ENCODE measurements around the gene SND1.

The SND1 gene

GRCh38 chr7:128017862-128018845 is 366.2 kb downstream of the SND1 start:
- no peaks in the 10 kb centered on the region for H3K36me3 ChIP-seq (ENCODE audit: control insufficient read depth, insufficient read depth, low read length)
- no peak overlapping the region for H3K4me3 ChIP-seq (ENCODE audit: low read length)
- no peak overlapping the region for H3K9ac ChIP-seq (ENCODE audit: low read length)
- no peaks in the 10 kb centered on the region for H3K9me3 ChIP-seq (ENCODE audit: control insufficient read depth, low read length)
- no peaks in the 10 kb centered on the region for H3K27me3 ChIP-seq (ENCODE audit: control insufficient read depth, insufficient read depth, low read length)
- H3K4me1 ChIP-seq (ENCODE audit: control insufficient read depth, insufficient read depth, low read length), result peaks cover 16% of the 10 kb centered on the region

GRCh38 chr7:128019288-128019687 is 367.3 kb downstream of the SND1 start:
- Histone ChIP-seq H3K4me1 (ENCODE audit: control insufficient read depth, insufficient read depth, low read length) (peaks cover 16% of the 10 kb centered on the region), H3K27me3 (ENCODE audit: control insufficient read depth, insufficient read depth, low read length) (no peaks in the 10 kb centered on the region), H3K36me3 (ENCODE audit: control insufficient read depth, insufficient read depth, low read length) (no peaks in the 10 kb centered on the region), H3K9me3 (ENCODE audit: control insufficient read depth, low read length) (no peaks in the 10 kb centered on the region), H3K4me3 (ENCODE audit: low read length) (no peak overlapping the region), H3K9ac (ENCODE audit: low read length) (no peak overlapping the region)

DNA sequence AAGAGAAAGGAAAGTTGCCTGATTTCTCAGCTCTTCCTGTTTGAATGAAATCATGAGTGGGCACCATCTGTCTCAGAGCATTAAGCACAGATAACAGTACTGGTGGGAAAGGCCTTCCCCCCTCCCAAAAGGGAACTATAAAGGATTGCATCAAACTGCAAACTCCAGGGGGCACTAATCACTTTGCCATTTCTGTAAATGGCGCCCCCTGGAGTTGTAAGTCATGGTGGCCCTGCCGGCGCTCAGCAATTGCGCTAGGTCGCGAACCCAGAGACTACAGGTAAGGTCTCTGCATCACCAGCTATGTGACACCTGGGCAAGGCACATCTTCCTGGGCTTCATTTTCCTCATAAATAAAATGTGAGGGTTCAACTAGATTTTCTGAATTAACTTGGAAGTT is 368.2 kb downstream of the SND1 start:
- Histone ChIP-seq H3K9me3 (ENCODE audit: control insufficient read depth, low read length) (no peaks in the 10 kb centered on the region), H3K36me3 (ENCODE audit: control insufficient read depth, insufficient read depth, low read length) (no peaks in the 10 kb centered on the region), H3K27me3 (ENCODE audit: control insufficient read depth, insufficient read depth, low read length) (no peaks in the 10 kb centered on the region), H3K4me1 (ENCODE audit: control insufficient read depth, insufficient read depth, low read length) (peaks cover 16% of the 10 kb centered on the region), H3K4me3 (ENCODE audit: low read length) (no peak overlapping the region), H3K9ac (ENCODE audit: low read length) (no peak overlapping the region)

DNA sequence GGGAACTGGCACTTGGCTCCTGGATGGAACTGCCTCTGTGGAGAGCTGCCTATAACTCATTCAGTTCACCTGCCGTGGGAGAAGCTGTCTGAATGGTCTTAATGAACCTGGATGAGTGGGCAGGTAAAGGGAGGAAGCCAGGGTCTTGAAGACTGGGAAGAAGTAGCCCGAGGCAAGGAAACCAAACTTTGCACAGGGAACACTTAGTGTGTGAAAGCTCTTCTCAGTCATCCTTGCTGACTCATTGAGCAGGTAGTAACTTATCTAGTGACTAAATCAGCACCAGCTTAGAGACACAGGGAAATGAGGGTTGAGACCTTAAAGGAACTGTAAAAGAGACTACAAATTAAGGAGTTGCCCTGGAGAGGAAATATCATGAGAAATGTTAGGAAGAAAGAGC is 369.4 kb downstream of the SND1 start:
- peaks cover 16% of the 10 kb centered on the region for H3K4me1 ChIP-seq (ENCODE audit: control insufficient read depth, insufficient read depth, low read length)
- H3K9ac ChIP-seq (ENCODE audit: low read length), result no peak overlapping the region
- no peaks in the 10 kb centered on the region for H3K27me3 ChIP-seq (ENCODE audit: control insufficient read depth, insufficient read depth, low read length)
- H3K4me3 ChIP-seq (ENCODE audit: low read length), result no peak overlapping the region
- no peaks in the 10 kb centered on the region for H3K36me3 ChIP-seq (ENCODE audit: control insufficient read depth, insufficient read depth, low read length)
- H3K9me3 ChIP-seq (ENCODE audit: control insufficient read depth, low read length), result no peaks in the 10 kb centered on the region

DNA sequence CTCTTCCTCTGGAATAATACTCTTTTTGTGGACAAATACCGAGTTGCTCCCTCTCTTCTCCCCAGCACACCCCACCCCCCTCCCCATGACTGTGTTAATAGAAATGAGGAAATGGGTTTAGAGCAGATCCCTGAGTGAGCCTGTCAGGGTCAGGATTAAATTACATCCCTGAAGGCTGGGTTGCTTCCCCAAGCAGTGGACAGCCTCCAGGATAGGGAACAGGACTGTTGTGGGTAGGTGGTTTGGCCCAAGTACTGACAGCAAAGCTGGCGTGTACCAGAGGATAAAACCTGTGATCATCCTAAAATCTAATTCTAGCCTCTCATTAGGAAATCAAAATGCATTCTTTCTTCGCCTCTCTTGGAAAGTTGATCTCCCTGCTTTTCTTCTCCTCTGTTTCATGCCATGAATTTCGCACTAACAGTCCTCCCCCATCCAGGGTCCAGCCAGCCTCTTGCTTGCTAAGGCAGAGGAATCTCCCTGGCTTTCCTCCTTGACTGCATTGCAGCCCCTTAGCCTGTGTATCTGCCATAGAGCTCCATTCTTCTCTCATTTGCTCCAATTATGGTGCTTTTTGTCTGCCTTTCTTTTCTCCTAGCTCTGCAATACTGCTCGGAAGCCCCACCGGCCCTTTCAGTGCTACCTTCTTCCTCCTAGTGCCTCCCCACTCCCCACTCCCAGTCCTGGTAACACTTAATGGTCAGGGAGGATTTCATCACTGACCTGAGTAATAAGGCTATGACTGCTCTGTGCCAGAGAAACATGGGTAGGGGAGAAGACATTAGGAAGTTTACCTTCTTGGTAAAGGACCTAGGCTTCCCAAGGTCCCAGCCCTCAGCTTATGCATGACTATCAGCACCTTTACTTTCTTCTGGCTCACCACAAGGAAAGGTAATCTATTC is 370.9 kb downstream of the SND1 start:
- Histone ChIP-seq H3K4me3 (ENCODE audit: low read length) (no peak overlapping the region), H3K9ac (ENCODE audit: low read length) (no peak overlapping the region), H3K4me1 (ENCODE audit: control insufficient read depth, insufficient read depth, low read length) (peaks cover 8% of the 10 kb centered on the region)

DNA sequence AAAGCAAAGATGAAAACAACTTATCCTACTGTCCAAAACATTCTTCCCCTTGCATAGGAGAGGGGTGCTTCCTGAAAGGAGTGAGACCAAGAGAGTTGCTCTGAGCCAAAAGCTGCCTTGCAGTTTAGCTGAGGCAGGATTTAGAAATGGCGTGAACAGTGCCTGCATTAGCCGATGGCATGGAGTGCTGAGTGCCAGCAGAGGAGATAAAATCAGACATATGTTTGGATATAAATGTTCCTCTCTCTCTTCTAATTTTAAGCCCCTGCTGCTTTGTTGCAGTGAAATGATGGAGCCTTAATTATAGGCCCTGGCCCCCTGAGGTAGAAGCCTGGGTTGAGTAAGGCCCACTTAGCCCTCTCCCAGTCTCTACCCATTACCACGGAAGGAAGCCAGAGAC is 372.2 kb downstream of the SND1 start:
- H3K4me1 ChIP-seq (ENCODE audit: control insufficient read depth, insufficient read depth, low read length), result no peaks in the 10 kb centered on the region
- H3K27me3 ChIP-seq (ENCODE audit: control insufficient read depth, insufficient read depth, low read length), result no peaks in the 10 kb centered on the region
- H3K36me3 ChIP-seq (ENCODE audit: control insufficient read depth, insufficient read depth, low read length), result no peaks in the 10 kb centered on the region
- no peak overlapping the region for H3K4me3 ChIP-seq (ENCODE audit: low read length)
- no peaks in the 10 kb centered on the region for H3K9me3 ChIP-seq (ENCODE audit: control insufficient read depth, low read length)
- H3K9ac ChIP-seq (ENCODE audit: low read length), result no peak overlapping the region

More for the DNA sequence above, 370.9 kb downstream of the SND1 start:
- no peaks in the 10 kb centered on the region for H3K36me3 ChIP-seq (ENCODE audit: control insufficient read depth, insufficient read depth, low read length)
- H3K9me3 ChIP-seq (ENCODE audit: control insufficient read depth, low read length), result no peaks in the 10 kb centered on the region
- no peaks in the 10 kb centered on the region for H3K27me3 ChIP-seq (ENCODE audit: control insufficient read depth, insufficient read depth, low read length)

DNA sequence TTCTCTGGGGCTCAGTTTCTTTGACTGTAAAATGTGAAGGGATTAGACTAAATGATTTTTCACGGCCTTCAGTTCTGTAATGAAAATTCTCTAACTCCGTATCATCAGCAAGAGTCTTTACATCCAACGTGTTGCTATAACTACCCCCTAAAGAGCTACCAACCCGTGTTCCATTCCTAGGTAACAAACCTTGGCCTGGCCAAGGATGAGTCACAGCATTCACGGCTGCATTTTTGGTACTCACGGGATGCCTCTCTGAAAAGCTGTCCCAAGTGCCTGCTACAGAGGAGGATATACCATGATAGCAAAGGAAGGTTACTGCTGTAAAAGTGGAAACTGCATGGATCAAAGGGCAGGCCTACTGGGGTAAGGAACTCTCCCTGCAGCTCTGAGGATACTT is 373.4 kb downstream of the SND1 start:
- H3K9me3 ChIP-seq (ENCODE audit: control insufficient read depth, low read length), result no peaks in the 10 kb centered on the region
- no peaks in the 10 kb centered on the region for H3K36me3 ChIP-seq (ENCODE audit: control insufficient read depth, insufficient read depth, low read length)
- H3K4me3 ChIP-seq (ENCODE audit: low read length), result no peak overlapping the region
- H3K4me1 ChIP-seq (ENCODE audit: control insufficient read depth, insufficient read depth, low read length), result no peaks in the 10 kb centered on the region
- peaks cover 3% of the 10 kb centered on the region for H3K27me3 ChIP-seq (ENCODE audit: control insufficient read depth, insufficient read depth, low read length)
- no peak overlapping the region for H3K9ac ChIP-seq (ENCODE audit: low read length)

DNA sequence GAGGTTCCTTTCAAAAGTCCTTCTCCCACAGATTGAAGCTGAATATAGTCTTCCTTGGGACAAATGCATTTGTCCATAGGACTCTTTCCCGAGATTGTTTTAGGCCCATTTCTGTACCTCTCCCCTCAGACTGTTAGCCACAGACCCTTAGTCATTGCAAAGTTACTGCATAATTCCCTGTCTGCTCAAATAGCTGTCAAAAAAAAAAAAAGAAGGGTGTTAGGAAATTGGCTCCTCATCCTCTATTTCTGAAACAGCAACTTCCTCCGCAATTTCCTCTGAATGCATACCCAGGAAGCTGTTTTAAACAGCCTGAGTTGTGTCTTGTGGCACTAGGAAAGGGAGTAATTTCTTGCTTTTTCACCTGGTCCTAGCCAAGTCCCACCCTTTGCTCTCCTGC is 373.8 kb downstream of the SND1 start:
- Histone ChIP-seq H3K9ac (ENCODE audit: low read length) (no peak overlapping the region), H3K4me1 (ENCODE audit: control insufficient read depth, insufficient read depth, low read length) (no peaks in the 10 kb centered on the region), H3K36me3 (ENCODE audit: control insufficient read depth, insufficient read depth, low read length) (no peaks in the 10 kb centered on the region)

GRCh38 chr7:128026551-128026950 is 374.6 kb downstream of the SND1 start:
- H3K4me3 ChIP-seq (ENCODE audit: low read length), result no peak overlapping the region
- H3K36me3 ChIP-seq (ENCODE audit: control insufficient read depth, insufficient read depth, low read length), result no peaks in the 10 kb centered on the region
- H3K4me1 ChIP-seq (ENCODE audit: control insufficient read depth, insufficient read depth, low read length), result no peaks in the 10 kb centered on the region
- H3K9me3 ChIP-seq (ENCODE audit: control insufficient read depth, low read length), result no peaks in the 10 kb centered on the region
- no peak overlapping the region for H3K9ac ChIP-seq (ENCODE audit: low read length)
- peaks cover 3% of the 10 kb centered on the region for H3K27me3 ChIP-seq (ENCODE audit: control insufficient read depth, insufficient read depth, low read length)

More for the DNA sequence above, 373.8 kb downstream of the SND1 start:
- Histone ChIP-seq H3K9me3 (ENCODE audit: control insufficient read depth, low read length) (no peaks in the 10 kb centered on the region), H3K4me3 (ENCODE audit: low read length) (no peak overlapping the region), H3K27me3 (ENCODE audit: control insufficient read depth, insufficient read depth, low read length) (peaks cover 3% of the 10 kb centered on the region)

GRCh38 chr7:128027485-128027980 is 375.5 kb downstream of the SND1 start:
- no peak overlapping the region for H3K9ac ChIP-seq (ENCODE audit: low read length)

GRCh38 chr7:128029405-128029995 is 377.5 kb downstream of the SND1 start:
- H3K4me1 ChIP-seq (ENCODE audit: control insufficient read depth, insufficient read depth, low read length), result peaks cover 8% of the 10 kb centered on the region
- H3K9ac ChIP-seq (ENCODE audit: low read length), result no peak overlapping the region
- H3K4me3 ChIP-seq (ENCODE audit: low read length), result no peak overlapping the region

More at GRCh38 chr7:128027485-128027980, 375.5 kb downstream of the SND1 start:
- Histone ChIP-seq H3K36me3 (ENCODE audit: control insufficient read depth, insufficient read depth, low read length) (no peaks in the 10 kb centered on the region), H3K9me3 (ENCODE audit: control insufficient read depth, low read length) (no peaks in the 10 kb centered on the region), H3K4me3 (ENCODE audit: low read length) (no peak overlapping the region), H3K4me1 (ENCODE audit: control insufficient read depth, insufficient read depth, low read length) (no peaks in the 10 kb centered on the region), H3K27me3 (ENCODE audit: control insufficient read depth, insufficient read depth, low read length) (peaks cover 3% of the 10 kb centered on the region)

More at GRCh38 chr7:128029405-128029995, 377.5 kb downstream of the SND1 start:
- H3K9me3 ChIP-seq (ENCODE audit: control insufficient read depth, low read length), result no peaks in the 10 kb centered on the region
- H3K36me3 ChIP-seq (ENCODE audit: control insufficient read depth, insufficient read depth, low read length), result no peaks in the 10 kb centered on the region
- peaks cover 3% of the 10 kb centered on the region for H3K27me3 ChIP-seq (ENCODE audit: control insufficient read depth, insufficient read depth, low read length)
